Activated CD4-positive, alpha-beta memory T cell treated with anti-CD3 and anti-CD28 coated beads, Interleukin-2, amount 10 ng/mL, durations not matched to agents 7 days and 5 days (primary cell): ENCODE results near the gene EPB41L2. TPM values are rescaled to one million over a fixed set of nuclear protein-coding genes. Genes with fewer than 3 reads are reported as not detected.
"Not testable (repeated sequence)": the region's sequence is repeated elsewhere in the genome, so short reads cannot be mapped to it uniquely, and the experiment has no call there.

ENCODE experiments used
- CTCF ChIA-PET: fragments of 350-600 bp; sonication (Branson Sonifier 250); formaldehyde crosslinking; loops from one replicate; lab custom pipeline; 2021; ENCODE audit warnings: antibody characterized with exemption, inconsistent platforms; lab: Charles Lee
- POLR2A ChIA-PET: fragments of 350-600 bp; sonication (Branson Sonifier 250); formaldehyde crosslinking; loops from one replicate; lab custom pipeline; 2021; ENCODE audit warnings: antibody characterized with exemption; lab: Charles Lee
- DNase-seq: peaks from one replicate; pipeline ENCODE4 v3.0.0-alpha.2; 2020
- H3K27ac Mint-ChIP-seq: one replicate; pipeline ENCODE4 v1.8.0; 2021; ENCODE audit warnings: mild to moderate bottlenecking, mixed read lengths
- H3K27me3 Mint-ChIP-seq: one replicate; pipeline ENCODE4 v1.8.0; 2021; ENCODE audit warnings: mixed read lengths
- H3K36me3 Mint-ChIP-seq: one replicate; pipeline ENCODE4 v1.8.0; 2021; ENCODE audit warnings: low read depth, mixed read lengths
- H3K4me1 Mint-ChIP-seq: one replicate; pipeline ENCODE4 v1.8.0; 2021; ENCODE audit warnings: mixed read lengths
- H3K4me3 Mint-ChIP-seq: one replicate; pipeline ENCODE4 v1.8.0; 2021; ENCODE audit warnings: mild to moderate bottlenecking, mixed read lengths
- H3K9me3 Mint-ChIP-seq: one replicate; pipeline ENCODE4 v1.8.0; 2021; ENCODE audit warnings: mixed read lengths
- total RNA-seq, 2 experiments: library from RNA; stranded (reverse); gene quantifications; one replicate each; pipeline ENCODE4 v1.2.3, GENCODE V29; 2021

Gene EPB41L2
- total RNA-seq, 2 experiments from 2014 or later: 24.8 to 25.6 TPM

DNA sequence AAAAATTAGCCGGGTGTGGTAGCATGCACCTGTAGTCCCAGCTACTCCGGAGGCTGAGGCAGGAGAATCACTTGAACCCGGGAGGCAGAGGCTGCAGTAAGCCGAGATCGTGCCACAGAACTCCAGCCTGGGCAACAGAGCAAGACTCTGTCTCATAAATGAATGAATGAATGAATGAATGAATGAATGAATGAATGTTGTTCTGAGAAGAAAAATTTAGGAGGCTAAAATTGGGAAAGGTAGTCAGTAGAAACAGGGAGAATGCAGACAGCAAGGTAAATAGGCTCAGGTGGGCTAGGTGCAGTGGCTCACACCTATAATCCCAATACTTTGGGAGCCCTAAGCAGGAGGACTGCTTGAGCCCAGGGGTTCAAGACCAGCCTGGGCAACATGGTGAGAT is 75.5 kb downstream of the EPB41L2 start:
- H3K27me3 Mint-ChIP-seq, H3K27ac Mint-ChIP-seq, POLR2A ChIA-PET, H3K4me1 Mint-ChIP-seq, DNase-seq, H3K4me3 Mint-ChIP-seq, CTCF ChIA-PET, H3K36me3 Mint-ChIP-seq: not testable (repeated sequence)
- peaks cover 19% of the 10 kb centered on the region for H3K9me3 Mint-ChIP-seq

DNA sequence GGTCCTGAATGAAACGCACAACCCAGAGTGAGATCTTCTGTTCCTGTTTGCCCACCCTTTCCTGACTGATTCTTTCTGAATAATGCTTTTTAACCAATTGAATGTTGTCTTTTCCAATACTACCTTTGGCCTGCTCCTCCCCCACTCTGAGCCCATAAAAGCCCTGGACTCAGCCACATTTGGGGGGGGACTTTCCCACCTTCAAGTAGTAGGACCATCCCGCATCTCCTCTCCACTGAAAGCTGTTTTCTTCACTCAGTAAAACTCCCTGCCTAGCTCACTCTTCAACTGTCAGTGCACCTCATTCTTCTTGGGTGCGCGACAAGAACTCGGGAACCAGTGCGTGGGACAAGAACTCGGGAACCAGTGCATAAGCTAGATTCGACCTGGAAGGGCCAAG is 77.9 kb downstream of the EPB41L2 start:
- no peak overlapping the region for H3K4me3 Mint-ChIP-seq

DNA sequence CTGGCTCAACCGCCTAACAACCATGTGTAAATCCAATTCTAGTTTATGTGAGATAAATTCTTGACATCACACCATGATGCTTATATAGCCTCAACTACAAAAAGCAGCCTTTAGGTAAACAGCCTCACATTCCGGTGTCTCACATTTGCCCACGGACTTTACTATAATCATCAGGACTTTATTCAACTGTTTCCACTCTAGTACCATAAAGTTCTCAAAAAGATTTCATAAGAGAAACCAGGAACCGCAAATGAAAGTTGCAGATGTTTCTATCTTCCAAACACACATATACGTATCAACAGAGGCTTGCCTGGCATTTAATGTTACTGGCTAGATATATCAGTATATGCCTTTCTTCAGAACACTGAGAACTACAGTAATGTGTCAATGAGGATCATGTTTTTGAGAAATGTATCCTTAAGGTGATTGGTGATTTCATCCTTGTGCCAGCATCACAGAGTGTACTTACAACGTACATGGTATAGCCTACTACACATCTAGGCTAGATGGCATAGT is 80.0 kb downstream of the EPB41L2 start:
- H3K4me1 Mint-ChIP-seq: no peaks in the 10 kb centered on the region
- H3K27me3 Mint-ChIP-seq: no peaks in the 10 kb centered on the region
- H3K36me3 Mint-ChIP-seq: peaks cover 3% of the 10 kb centered on the region
- H3K9me3 Mint-ChIP-seq: peaks cover 19% of the 10 kb centered on the region
- no peak overlapping the region for H3K27ac Mint-ChIP-seq
- POLR2A ChIA-PET: no interaction called here
- H3K4me3 Mint-ChIP-seq: no peak overlapping the region
- DNase-seq: no peak
- CTCF ChIA-PET: no interaction called here

More for the DNA sequence above, 77.9 kb downstream of the EPB41L2 start:
- ChIA-PET POLR2A (no interaction called here), CTCF (no interaction called here)
- peaks cover 3% of the 10 kb centered on the region for H3K36me3 Mint-ChIP-seq
- H3K9me3 Mint-ChIP-seq: peaks cover 19% of the 10 kb centered on the region
- H3K27me3 Mint-ChIP-seq: no peaks in the 10 kb centered on the region
- no peak overlapping the region for H3K27ac Mint-ChIP-seq
- no peak for DNase-seq
- no peaks in the 10 kb centered on the region for H3K4me1 Mint-ChIP-seq

DNA sequence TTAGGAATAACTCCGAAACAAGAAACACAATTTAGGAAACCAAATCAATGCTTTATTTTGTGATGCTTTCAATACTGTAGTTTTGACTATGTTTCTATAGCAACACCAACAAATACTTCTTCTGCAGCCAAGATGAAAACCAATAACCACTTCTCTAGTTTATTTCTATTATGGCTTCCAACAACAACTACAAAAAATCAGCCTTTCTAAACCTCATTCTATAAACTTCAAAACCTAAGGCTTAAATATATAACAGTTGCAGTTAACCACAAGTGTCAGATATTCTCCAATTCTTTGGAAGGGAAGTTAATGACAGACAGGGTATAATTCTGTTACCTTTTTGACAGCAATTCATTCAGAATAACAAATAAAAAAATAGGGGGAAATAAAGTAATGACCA is 80.9 kb downstream of the EPB41L2 start:
- Mint-ChIP-seq H3K4me3 (no peak overlapping the region), H3K27ac (no peak overlapping the region), H3K36me3 (peaks cover 3% of the 10 kb centered on the region), H3K9me3 (peaks cover 19% of the 10 kb centered on the region), H3K4me1 (no peaks in the 10 kb centered on the region), H3K27me3 (no peaks in the 10 kb centered on the region)
- CTCF ChIA-PET: no interaction called here
- POLR2A ChIA-PET: no interaction called here
- DNase-seq: no peak

- DNase-seq: no peak
- Mint-ChIP-seq H3K27me3 (no peaks in the 10 kb centered on the region), H3K36me3 (peaks cover 3% of the 10 kb centered on the region), H3K4me1 (no peaks in the 10 kb centered on the region), H3K27ac (no peak overlapping the region), H3K4me3 (no peak overlapping the region), H3K9me3 (peaks cover 19% of the 10 kb centered on the region)
- POLR2A ChIA-PET: no interaction called here
- CTCF ChIA-PET: no interaction called here
Observed at GRCh38 chr6:130981409-130981808, 81.6 kb downstream of the EPB41L2 start.

GRCh38 chr6:130980310-130981032 is 82.6 kb downstream of the EPB41L2 start:
- no peak overlapping the region for H3K27ac Mint-ChIP-seq
- POLR2A ChIA-PET: no interaction called here
- no peak overlapping the region for H3K4me3 Mint-ChIP-seq

GRCh38 chr6:130978660-130979396 is 84.2 kb downstream of the EPB41L2 start:
- ChIA-PET POLR2A (no interaction called here), CTCF (no interaction called here)
- DNase-seq: no peak
- Mint-ChIP-seq H3K4me1 (no peaks in the 10 kb centered on the region), H3K27me3 (no peaks in the 10 kb centered on the region), H3K9me3 (no peaks in the 10 kb centered on the region), H3K4me3 (no peak overlapping the region), H3K27ac (no peak overlapping the region), H3K36me3 (no peaks in the 10 kb centered on the region)

More at GRCh38 chr6:130980310-130981032, 82.6 kb downstream of the EPB41L2 start:
- no peaks in the 10 kb centered on the region for H3K27me3 Mint-ChIP-seq
- peaks cover 2% of the 10 kb centered on the region for H3K36me3 Mint-ChIP-seq
- CTCF ChIA-PET: no interaction called here
- no peaks in the 10 kb centered on the region for H3K4me1 Mint-ChIP-seq
- peaks cover 11% of the 10 kb centered on the region for H3K9me3 Mint-ChIP-seq
- no peak for DNase-seq

GRCh38 chr6:130978180-130978579 is 84.9 kb downstream of the EPB41L2 start:
- ChIA-PET CTCF (no interaction called here), POLR2A (no interaction called here)
- Mint-ChIP-seq H3K9me3 (no peaks in the 10 kb centered on the region), H3K36me3 (no peaks in the 10 kb centered on the region), H3K27ac (no peak overlapping the region), H3K4me3 (no peak overlapping the region), H3K4me1 (no peaks in the 10 kb centered on the region), H3K27me3 (no peaks in the 10 kb centered on the region)
- DNase-seq: no peak

GRCh38 chr6:130975325-130975724 is 87.7 kb downstream of the EPB41L2 start:
- POLR2A ChIA-PET: no interaction called here
- Mint-ChIP-seq H3K27ac (no peak overlapping the region), H3K4me1 (no peaks in the 10 kb centered on the region), H3K36me3 (no peaks in the 10 kb centered on the region), H3K4me3 (no peak overlapping the region), H3K9me3 (no peaks in the 10 kb centered on the region), H3K27me3 (no peaks in the 10 kb centered on the region)
- DNase-seq: no peak
- CTCF ChIA-PET: no interaction called here

DNA sequence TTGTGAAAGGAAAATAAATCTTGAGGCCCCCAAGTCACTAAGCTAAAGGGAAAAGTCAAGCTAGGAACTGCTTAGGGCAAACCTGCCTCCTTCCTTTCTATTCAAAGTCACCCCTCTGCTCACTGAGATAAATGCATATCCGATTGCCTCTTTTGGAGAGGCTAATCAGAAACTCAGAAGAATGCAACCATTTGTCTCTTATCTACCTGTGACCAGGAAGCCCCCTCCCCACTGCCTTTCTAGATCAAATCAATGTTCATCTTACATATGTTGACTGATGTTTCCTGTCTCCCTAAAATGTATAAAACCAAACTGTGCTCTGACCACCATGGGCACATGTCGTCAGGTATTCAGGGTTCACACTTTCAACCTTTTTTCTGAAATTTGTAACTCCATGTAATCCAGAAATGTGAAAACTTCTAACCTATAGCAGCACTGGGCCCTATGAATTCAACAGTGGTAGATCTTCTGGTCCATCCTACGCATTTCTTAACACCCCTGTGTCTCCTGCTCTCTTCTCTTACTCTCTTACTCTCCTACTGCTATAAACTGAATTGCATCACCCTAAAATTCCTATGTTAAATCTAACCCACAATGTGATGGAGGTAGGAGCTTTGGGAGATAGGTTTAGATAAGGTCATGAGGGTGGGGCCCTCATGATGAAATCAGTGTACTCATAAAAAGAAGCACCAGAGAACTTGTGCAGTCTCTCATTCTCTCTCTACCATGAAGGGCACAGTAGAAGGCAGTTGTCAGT is 89.3 kb downstream of the EPB41L2 start:
- no peaks in the 10 kb centered on the region for H3K9me3 Mint-ChIP-seq
- ChIA-PET CTCF (no interaction called here), POLR2A (no interaction called here)
- no peak overlapping the region for H3K27ac Mint-ChIP-seq
- H3K4me1 Mint-ChIP-seq: no peaks in the 10 kb centered on the region
- H3K4me3 Mint-ChIP-seq: no peak overlapping the region
- DNase-seq: no peak
- H3K27me3 Mint-ChIP-seq: no peaks in the 10 kb centered on the region
- no peaks in the 10 kb centered on the region for H3K36me3 Mint-ChIP-seq

DNA sequence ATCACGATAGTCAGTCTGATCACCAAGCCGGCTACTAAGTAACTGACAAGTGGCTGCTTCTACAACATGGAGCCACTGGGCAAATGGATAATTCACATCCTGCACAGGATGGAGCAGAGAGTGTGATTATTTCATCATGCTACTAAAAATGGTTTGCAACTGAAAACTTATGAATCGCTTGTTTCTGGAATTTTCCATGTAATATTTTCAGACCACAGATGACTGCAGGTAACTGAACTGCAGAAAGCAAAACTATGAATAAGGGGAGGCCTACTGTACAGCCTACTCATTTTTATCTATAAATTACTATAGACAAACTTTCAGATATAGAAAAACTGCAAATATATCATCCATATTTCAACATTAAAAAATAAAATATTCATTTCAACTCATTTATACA is 91.5 kb downstream of the EPB41L2 start:
- ChIA-PET POLR2A (no interaction called here), CTCF (no interaction called here)
- Mint-ChIP-seq H3K36me3 (no peaks in the 10 kb centered on the region), H3K27me3 (no peaks in the 10 kb centered on the region), H3K4me3 (no peak overlapping the region), H3K9me3 (no peaks in the 10 kb centered on the region), H3K4me1 (no peaks in the 10 kb centered on the region), H3K27ac (no peak overlapping the region)
- DNase-seq: no peak

GRCh38 chr6:130970839-130971410 is 92.1 kb downstream of the EPB41L2 start:
- ChIA-PET CTCF (no interaction called here), POLR2A (no interaction called here)
- no peaks in the 10 kb centered on the region for H3K36me3 Mint-ChIP-seq
- H3K9me3 Mint-ChIP-seq: no peaks in the 10 kb centered on the region
- no peaks in the 10 kb centered on the region for H3K4me1 Mint-ChIP-seq
- H3K27ac Mint-ChIP-seq: no peak overlapping the region
- no peak overlapping the region for H3K4me3 Mint-ChIP-seq
- H3K27me3 Mint-ChIP-seq: no peaks in the 10 kb centered on the region
- no peak for DNase-seq
